COLO829 (cell line): ENCODE data around the gene ZMYM3.

Experiments used
- DNase-seq: peaks from one replicate; pipeline ENCODE4 v3.0.0; 2012; ENCODE audit warnings: low spot score

Gene ZMYM3

GRCh38 chrX:71214604-71215337, 39.2 kb downstream of the ZMYM3 start:
- DNase-seq = no peak

- DNase-seq = no peak
Measured at GRCh38 chrX:71214152-71214551, 39.8 kb downstream of the ZMYM3 start.

GRCh38 chrX:71212536-71212935, 41.4 kb downstream of the ZMYM3 start:
- DNase-seq = no peak

- DNase-seq = no peak
Measured at GRCh38 chrX:71210816-71211215, 43.1 kb downstream of the ZMYM3 start.

- no peak for DNase-seq
Measured at GRCh38 chrX:71199252-71200008, 54.5 kb downstream of the ZMYM3 start.

GRCh38 chrX:71198066-71198465, 55.9 kb downstream of the ZMYM3 start:
- no peak for DNase-seq

- no peak for DNase-seq
Measured at GRCh38 chrX:71195964-71196649, 57.8 kb downstream of the ZMYM3 start.

- no peak for DNase-seq
Measured at GRCh38 chrX:71191248-71191647, 62.7 kb downstream of the ZMYM3 start.
